Activated naive CD4-positive, alpha-beta T cell treated with anti-CD3 and anti-CD28 coated beads, Interleukin-2, amount 50 U/mL, for 24 hours (primary cell): ENCODE measurements around the gene DEDD.
A peak's percentile ranks its signal among the peaks of the same experiment; 100 is the strongest.

Experiments used
- H3K27ac Mint-ChIP-seq: one replicate; pipeline ENCODE4 v1.8.0; 2021; ENCODE audit warnings: mild to moderate bottlenecking, mixed read lengths
- H3K27me3 Mint-ChIP-seq: one replicate; pipeline ENCODE4 v1.8.0; 2021; ENCODE audit warnings: mixed read lengths
- H3K36me3 Mint-ChIP-seq: one replicate; pipeline ENCODE4 v1.8.0; 2021; ENCODE audit warnings: mixed read lengths
- H3K4me1 Mint-ChIP-seq: one replicate; pipeline ENCODE4 v1.8.0; 2021; ENCODE audit warnings: mixed read lengths
- H3K4me3 Mint-ChIP-seq: one replicate; pipeline ENCODE4 v1.8.0; 2021; ENCODE audit warnings: mild to moderate bottlenecking, mixed read lengths
- H3K9me3 Mint-ChIP-seq: one replicate; pipeline ENCODE4 v1.8.0; 2021; ENCODE audit warnings: mixed read lengths

Gene DEDD

DNA sequence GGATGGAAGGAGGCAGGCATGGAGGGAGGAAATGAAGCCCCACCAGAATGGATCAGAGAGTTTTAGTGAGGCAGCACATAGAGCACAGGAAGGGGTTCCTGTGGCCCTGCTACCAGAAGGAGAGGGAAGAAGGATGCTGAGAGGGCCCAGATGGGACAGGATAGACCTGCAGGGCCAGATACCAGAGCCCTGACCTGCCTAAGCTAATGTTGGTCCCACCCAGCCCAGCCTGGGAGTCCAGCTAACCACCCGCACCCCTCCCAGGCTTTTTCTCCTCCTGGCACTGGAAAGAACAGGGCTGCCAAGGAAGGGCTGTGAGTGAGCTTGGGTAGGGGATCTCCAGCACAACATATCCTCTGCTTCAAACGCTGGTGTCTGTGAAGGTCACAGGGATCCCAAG lies 50.0 kb downstream of the DEDD start:
- no peaks in the 10 kb centered on the region for H3K36me3 Mint-ChIP-seq
- no peak overlapping the region for H3K4me3 Mint-ChIP-seq
- no peaks in the 10 kb centered on the region for H3K4me1 Mint-ChIP-seq
- no peak overlapping the region for H3K27ac Mint-ChIP-seq
- no peaks in the 10 kb centered on the region for H3K27me3 Mint-ChIP-seq
- H3K9me3 Mint-ChIP-seq, result no peaks in the 10 kb centered on the region

DNA sequence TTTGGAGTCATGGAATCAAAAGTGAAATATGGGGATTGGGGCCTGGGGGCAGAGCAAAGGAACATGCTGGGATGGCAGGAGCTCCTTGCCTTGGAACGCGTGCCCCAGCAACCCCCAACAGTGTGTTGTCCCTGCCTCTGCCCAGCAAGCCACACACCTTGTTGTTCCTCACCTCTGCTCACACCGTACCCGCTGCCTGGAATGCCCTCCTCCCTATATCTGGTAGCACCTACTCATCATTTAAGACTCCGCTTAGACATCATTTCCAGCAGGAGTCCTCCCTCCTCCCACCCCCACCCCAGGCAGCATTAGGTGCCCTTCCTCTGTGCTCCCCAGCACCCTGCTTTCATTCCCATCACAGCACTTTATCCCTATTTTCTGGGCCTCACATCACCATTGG lies 50.9 kb downstream of the DEDD start:
- Mint-ChIP-seq H3K4me3 (no peak overlapping the region), H3K9me3 (no peaks in the 10 kb centered on the region), H3K4me1 (no peaks in the 10 kb centered on the region), H3K27ac (no peak overlapping the region), H3K36me3 (no peaks in the 10 kb centered on the region), H3K27me3 (no peaks in the 10 kb centered on the region)

DNA sequence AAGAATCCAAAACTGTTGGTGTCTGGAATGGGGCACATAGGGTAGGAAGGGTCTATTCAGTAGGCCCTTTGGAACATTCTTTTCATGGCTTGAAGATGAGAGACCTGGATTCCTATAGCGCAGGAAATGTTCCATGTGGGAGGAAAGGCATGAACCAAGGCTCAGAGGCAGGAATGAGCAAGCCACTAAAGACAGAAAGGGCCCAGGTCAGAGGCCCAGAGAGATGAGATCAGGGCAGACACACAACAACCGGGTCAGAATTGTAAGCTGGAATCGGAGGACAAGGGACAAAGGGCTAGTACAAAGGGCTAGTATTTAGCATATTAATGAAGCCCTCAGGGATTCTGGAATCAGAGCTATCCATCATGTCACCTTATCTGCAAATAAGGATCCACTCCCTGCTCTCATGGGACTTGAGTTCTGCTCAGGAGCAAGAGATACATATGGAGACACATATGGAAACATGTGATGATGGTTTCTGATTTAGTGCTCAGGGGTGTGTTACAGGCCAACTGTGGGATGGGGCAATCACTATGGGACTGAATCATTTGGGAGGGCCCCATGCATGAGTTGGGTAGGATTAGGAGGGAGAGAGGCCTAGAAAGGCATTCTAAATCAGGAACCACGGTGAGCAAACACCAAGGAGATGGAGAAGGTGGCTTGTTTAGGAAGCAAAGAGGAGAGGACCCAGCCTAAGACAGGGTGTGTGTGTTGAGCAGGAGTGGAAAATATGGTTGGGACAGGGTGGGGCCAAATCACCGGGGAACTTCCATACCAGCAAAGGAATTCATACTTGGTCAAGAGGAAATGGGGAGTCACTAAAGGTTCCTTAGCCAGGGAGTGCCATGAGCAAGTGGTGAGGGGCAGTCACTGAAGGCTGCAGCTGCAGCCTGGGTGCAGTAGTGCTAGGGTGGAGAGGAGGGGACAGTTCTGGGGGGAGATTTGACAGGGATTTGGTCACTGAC lies 51.7 kb downstream of the DEDD start:
- Mint-ChIP-seq H3K27ac (peak overlapping the region; percentile 66), H3K9me3 (no peaks in the 10 kb centered on the region), H3K27me3 (no peaks in the 10 kb centered on the region), H3K36me3 (no peaks in the 10 kb centered on the region), H3K4me1 (no peaks in the 10 kb centered on the region), H3K4me3 (no peak overlapping the region)

DNA sequence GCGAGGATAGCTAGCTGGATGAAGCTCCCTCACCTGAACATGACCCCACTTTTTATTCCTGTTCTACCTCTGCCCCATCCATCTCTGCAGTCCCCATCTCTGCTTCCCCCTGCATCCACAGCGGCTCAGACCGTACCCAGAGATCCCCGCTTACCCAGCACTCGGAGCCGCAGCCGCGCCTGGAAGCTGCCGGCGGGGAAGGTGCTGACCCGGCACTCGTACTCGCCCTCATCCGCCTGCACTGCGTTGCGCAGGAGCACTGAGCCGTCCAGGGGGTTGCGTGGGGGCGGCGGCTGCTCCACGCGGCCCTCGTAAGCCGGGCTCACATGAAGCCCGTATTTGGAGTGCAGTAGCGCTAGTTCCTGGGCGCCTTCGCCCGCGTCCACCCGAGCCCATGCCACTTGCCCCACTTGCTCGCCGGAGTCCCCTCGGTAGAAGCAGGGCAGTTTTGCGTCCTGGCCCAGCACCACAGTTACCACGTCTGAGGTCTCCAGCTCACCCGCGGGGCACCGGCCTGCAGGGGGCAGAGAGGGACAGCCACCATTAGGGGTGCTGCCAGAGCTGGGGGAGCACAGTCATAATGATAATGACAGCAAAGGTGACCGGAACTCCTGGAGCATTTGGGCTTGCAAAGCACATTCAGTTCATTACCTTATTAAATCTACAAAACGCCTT lies 52.9 kb downstream of the DEDD start:
- Mint-ChIP-seq H3K36me3 (no peaks in the 10 kb centered on the region), H3K27me3 (no peaks in the 10 kb centered on the region), H3K9me3 (no peaks in the 10 kb centered on the region), H3K4me3 (no peak overlapping the region), H3K27ac (no peak overlapping the region), H3K4me1 (no peaks in the 10 kb centered on the region)

DNA sequence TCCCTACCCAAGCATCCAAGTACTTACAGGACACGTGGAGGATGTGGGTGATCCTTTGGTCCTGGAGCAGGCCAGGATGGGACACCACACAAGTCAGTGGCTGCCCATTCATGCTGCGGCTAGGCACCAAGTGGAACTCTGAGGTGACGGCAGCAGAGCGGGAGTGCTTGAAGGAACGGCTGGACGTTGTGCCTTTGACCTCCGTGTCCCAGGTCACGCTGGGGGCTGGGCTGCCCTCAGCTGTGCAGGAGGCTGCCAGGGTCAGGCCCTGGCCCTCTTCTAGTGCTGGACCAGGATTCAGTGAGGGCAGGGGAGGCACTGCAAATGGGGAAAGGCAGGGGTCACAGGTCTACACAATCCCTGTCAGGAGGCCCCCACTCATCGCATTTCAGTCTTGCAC lies 55.0 kb downstream of the DEDD start:
- Mint-ChIP-seq H3K4me3 (no peak overlapping the region), H3K27me3 (no peaks in the 10 kb centered on the region), H3K4me1 (no peaks in the 10 kb centered on the region), H3K27ac (no peak overlapping the region), H3K36me3 (no peaks in the 10 kb centered on the region), H3K9me3 (no peaks in the 10 kb centered on the region)

DNA sequence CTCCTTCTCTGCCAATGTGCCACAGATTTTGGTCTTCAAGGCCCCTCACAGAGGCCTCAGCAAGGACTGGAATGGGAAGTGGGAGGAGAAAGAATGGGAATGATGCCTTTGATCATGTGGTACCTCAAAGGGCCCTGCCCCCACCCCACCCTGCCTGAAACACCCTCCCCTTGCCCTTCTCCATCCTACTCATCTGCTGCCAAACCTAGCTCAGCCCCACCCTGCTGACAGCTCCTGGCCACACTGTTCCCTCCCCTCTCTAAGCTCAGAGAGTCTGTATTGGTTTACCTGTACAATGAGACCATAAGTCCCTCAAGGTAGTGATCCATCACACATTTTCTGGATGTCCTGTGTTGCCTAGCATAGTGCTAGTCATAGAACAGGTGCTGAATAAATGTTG lies 56.1 kb downstream of the DEDD start:
- H3K27me3 Mint-ChIP-seq, result no peaks in the 10 kb centered on the region
- H3K27ac Mint-ChIP-seq, result no peak overlapping the region
- no peaks in the 10 kb centered on the region for H3K36me3 Mint-ChIP-seq
- H3K4me1 Mint-ChIP-seq, result peaks cover 9% of the 10 kb centered on the region
- no peak overlapping the region for H3K4me3 Mint-ChIP-seq
- no peaks in the 10 kb centered on the region for H3K9me3 Mint-ChIP-seq

DNA sequence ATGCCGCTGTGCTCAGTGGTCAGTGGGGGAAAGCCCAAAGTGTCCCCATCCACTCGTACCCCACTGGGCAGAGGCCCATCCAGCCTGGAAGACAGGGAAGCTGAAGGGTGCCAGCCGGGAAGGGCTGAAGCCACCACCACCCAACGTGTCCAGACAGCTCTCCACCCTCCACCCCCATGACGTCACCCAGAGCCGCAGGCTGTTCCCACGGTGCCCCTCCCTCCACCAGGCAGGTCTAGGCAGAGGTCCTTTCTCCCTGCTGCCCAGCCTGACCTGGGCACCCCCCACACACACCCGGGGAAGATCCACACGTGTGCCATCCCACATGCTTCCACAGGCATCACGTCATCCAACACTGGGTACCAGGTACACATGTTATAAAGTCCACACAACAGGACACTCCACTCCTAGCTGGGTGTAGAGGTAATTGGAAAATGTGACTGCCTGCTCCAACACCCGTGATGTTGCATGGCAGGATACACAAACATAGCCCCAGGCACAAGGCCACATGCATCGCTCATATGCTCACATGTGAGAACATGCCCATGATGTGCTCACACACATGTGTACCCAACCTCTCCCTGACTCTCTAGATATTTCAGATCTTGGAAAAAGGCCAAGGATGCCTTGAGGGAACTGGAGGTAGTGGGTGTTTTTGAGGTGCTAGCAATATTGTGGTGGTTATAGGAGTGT lies 57.6 kb downstream of the DEDD start:
- H3K4me1 Mint-ChIP-seq, result peaks cover 25% of the 10 kb centered on the region
- H3K4me3 Mint-ChIP-seq, result no peak overlapping the region
- no peak overlapping the region for H3K27ac Mint-ChIP-seq
- no peaks in the 10 kb centered on the region for H3K36me3 Mint-ChIP-seq
- no peaks in the 10 kb centered on the region for H3K9me3 Mint-ChIP-seq
- H3K27me3 Mint-ChIP-seq, result no peaks in the 10 kb centered on the region

DNA sequence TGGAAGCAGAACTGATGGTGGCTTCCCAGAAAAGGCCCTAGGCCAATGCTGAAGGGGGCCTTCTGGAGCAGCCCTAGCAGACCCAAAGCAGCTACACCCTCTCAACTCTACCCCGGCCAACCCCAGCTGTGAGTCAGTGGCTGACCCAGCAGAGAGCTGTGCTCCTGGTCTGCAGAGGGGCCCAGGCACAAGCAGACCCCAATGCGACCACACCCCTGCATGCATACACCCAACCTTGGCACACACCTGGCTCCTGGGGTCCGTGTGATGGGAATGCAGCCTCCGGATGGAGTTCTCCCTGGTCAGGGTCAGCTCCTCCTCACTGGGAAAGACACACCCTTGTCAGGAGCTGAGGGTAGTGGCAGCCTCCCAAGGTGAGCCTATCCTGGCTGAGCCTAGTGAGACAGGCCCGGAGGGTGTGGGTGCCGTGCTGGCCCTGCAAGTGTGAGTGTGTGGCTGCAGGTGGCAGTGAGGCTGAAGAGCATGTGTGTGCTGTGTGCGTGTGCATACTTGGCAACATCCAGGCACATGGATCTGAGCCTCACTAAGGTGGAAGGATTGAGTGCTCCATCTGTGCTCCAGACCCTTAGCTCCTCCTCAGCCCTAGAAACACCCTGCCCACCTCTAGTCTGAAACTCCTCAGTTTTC lies 58.9 kb downstream of the DEDD start:
- Mint-ChIP-seq H3K4me1 (peaks cover 33% of the 10 kb centered on the region), H3K27ac (no peak overlapping the region), H3K27me3 (no peaks in the 10 kb centered on the region), H3K36me3 (no peaks in the 10 kb centered on the region), H3K9me3 (no peaks in the 10 kb centered on the region), H3K4me3 (no peak overlapping the region)

DNA sequence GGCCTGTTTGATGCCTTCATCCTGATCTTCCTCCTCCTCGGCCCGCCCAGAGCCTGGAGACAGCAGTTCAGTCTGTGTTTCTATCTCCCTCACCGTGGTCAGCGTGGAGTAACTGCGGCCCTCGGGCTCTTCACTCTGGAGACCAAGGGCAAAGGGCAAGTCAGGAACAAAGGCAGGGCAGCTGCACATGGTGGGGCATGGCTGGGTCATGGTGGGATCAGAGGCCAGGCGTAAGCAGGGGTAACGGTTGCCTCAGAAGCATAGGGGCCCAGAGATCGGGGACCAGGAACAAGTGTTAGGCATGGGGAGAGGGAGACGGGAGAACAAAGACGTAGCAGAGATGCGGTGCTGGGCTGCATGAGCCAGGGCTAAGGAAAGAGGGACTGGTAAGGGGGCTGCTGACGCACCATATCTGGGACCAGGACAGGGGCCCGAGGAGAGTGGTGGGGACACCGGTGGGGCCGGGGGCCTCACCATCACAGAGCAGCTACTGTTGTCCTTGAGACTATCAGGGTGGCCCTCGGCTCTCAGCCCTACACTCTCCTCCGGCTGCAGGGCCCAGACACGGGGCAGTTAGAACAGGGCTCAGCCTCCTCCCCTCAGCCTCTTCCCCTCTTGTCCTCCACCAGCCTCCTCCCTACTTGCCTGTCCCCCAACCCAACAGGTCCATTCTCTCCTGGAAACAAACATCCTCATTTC lies 59.6 kb downstream of the DEDD start:
- peaks cover 39% of the 10 kb centered on the region for H3K4me1 Mint-ChIP-seq
- H3K4me3 Mint-ChIP-seq, result no peak overlapping the region
- no peaks in the 10 kb centered on the region for H3K9me3 Mint-ChIP-seq
- H3K27me3 Mint-ChIP-seq, result no peaks in the 10 kb centered on the region
- H3K36me3 Mint-ChIP-seq, result no peaks in the 10 kb centered on the region
- H3K27ac Mint-ChIP-seq, result peak overlapping the region; percentile 27

DNA sequence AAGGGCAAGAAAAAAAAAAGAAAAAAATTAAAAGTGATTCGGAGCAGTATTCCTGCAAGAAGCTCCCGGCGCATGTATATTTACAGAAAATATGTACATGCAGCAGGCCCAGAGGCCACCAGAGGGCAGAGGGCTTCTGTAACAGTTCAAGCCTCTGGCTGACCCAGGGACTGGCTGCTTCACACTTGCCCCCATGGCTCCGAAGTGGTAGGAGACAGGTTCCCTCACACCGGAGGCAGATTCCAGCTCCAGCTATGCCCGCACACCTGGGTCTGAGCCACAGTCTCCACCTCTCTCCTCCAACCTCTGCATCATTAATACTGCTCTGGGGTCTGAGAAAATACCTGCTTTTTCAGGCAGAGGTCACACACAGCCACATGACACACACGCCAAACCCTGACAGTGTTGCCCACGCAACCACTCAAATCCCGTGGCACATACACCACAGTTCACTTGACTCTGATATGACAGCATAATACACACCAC lies 60.5 kb downstream of the DEDD start:
- Mint-ChIP-seq H3K4me3 (no peak overlapping the region), H3K4me1 (peaks cover 49% of the 10 kb centered on the region), H3K27ac (peak overlapping the region; percentile 19), H3K9me3 (no peaks in the 10 kb centered on the region), H3K27me3 (no peaks in the 10 kb centered on the region), H3K36me3 (no peaks in the 10 kb centered on the region)
